ENCODE measurements around the gene ANKS1B.

Gene ANKS1B

DNA sequence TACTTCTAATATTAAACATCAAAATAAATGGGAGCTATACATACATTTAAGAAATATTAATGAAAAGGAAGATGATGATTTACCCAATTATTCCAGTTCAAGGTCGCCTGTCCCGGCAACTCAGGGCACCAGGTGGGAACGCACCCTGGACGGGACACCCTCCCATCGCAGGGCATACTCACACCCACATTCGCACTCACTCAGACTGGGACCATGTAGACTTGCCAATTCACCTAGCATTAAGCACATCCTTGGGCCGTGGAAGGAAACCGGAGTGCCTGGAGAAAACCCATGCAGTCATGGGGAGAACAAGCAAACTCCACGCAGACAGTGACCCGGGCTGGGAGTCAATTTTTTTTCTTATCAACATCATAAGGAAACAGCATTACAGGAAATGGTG is 864.8 kb downstream of the ANKS1B start:
- no peak for TF ChIP-seq JUND (IDR thresholded peaks at IDR 0.05; ENCODE audit: low read depth)
- DNase-seq (ENCODE audit: low read depth in 1 of 2, low spot score in 1 of 2): no peak
- in situ Hi-C loops (cut with HindIII; ENCODE audit: low pct_unique_long_range_greater_than_20kb, low sequenced_read_pairs): no loop called here

DNA sequence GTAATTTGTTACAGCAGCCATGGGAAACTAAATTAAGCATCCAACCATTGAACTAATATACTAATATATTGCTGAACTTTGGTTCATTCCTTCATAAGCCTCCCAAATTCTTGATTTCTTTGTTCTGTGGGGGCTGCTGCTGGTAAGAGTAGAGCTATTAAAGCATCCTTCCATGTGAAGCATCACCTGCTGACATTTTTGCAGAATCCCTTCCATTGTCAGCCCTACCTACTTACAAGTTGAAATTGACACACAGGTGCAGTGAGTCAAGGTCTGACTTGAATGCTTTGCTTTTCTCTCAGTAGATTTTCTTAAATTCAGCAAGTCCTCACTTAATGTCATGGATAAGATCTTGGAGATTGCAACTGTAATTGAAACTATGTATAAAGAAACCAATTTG is 865.3 kb downstream of the ANKS1B start:
- TF ChIP-seq JUND (IDR thresholded peaks at IDR 0.05; ENCODE audit: low read depth): no peak
- no peak for DNase-seq (ENCODE audit: low read depth in 1 of 2, low spot score in 1 of 2)
- in situ Hi-C loops (cut with HindIII; ENCODE audit: low pct_unique_long_range_greater_than_20kb, low sequenced_read_pairs): no loop called here

GRCh38 chr12:99111600-99111999 is 873.1 kb downstream of the ANKS1B start:
- DNase-seq (ENCODE audit: low read depth in 1 of 2, low spot score in 1 of 2): peak in 1 of 2 experiments; percentile 25
- TF ChIP-seq JUND (IDR thresholded peaks at IDR 0.05; ENCODE audit: low read depth): no peak
- in situ Hi-C loops (cut with HindIII; ENCODE audit: low pct_unique_long_range_greater_than_20kb, low sequenced_read_pairs): no loop called here

GRCh38 chr12:99110868-99111267 is 873.9 kb downstream of the ANKS1B start:
- in situ Hi-C loops (cut with HindIII; ENCODE audit: low pct_unique_long_range_greater_than_20kb, low sequenced_read_pairs): no loop called here
- TF ChIP-seq JUND (IDR thresholded peaks at IDR 0.05; ENCODE audit: low read depth): no peak
- no peak for DNase-seq (ENCODE audit: low read depth in 1 of 2, low spot score in 1 of 2)

GRCh38 chr12:99110212-99110611 is 874.5 kb downstream of the ANKS1B start:
- in situ Hi-C loops (cut with HindIII; ENCODE audit: low pct_unique_long_range_greater_than_20kb, low sequenced_read_pairs): no loop called here
- no peak for DNase-seq (ENCODE audit: low read depth in 1 of 2, low spot score in 1 of 2)
- TF ChIP-seq JUND (IDR thresholded peaks at IDR 0.05; ENCODE audit: low read depth): no peak

GRCh38 chr12:99108924-99109323 is 875.8 kb downstream of the ANKS1B start:
- no peak for TF ChIP-seq JUND (IDR thresholded peaks at IDR 0.05; ENCODE audit: low read depth)
- DNase-seq (ENCODE audit: low read depth in 1 of 2, low spot score in 1 of 2): no peak
- in situ Hi-C loops (cut with HindIII; ENCODE audit: low pct_unique_long_range_greater_than_20kb, low sequenced_read_pairs): no loop called here

GRCh38 chr12:99099786-99100185 is 885.0 kb downstream of the ANKS1B start:
- in situ Hi-C loops (cut with HindIII; ENCODE audit: low pct_unique_long_range_greater_than_20kb, low sequenced_read_pairs): no loop called here
- DNase-seq (ENCODE audit: low read depth in 1 of 2, low spot score in 1 of 2): no peak
- no peak for TF ChIP-seq JUND (IDR thresholded peaks at IDR 0.05; ENCODE audit: low read depth)

DNA sequence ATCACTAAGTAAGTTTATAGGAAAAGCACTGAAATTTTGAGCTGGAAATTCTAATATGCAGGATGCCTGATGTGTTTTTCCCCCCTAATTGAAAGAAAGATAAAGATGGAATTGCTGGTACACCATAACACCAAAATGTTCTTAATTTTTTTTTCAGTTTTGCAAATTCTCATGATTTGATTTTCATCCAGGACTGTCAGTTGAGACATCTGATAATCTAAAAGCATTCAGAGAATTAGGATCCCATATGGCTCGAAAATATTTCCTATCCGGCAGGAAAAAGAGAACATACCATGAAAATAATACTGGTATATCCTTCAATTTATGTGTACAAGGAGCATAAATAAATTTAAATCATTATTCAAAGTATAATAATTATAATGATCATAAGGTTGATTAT is 887.6 kb downstream of the ANKS1B start:
- TF ChIP-seq JUND (IDR thresholded peaks at IDR 0.05; ENCODE audit: low read depth): no peak
- in situ Hi-C loops (cut with HindIII; ENCODE audit: low pct_unique_long_range_greater_than_20kb, low sequenced_read_pairs): no loop called here
- DNase-seq (ENCODE audit: low read depth in 1 of 2, low spot score in 1 of 2): no peak

DNA sequence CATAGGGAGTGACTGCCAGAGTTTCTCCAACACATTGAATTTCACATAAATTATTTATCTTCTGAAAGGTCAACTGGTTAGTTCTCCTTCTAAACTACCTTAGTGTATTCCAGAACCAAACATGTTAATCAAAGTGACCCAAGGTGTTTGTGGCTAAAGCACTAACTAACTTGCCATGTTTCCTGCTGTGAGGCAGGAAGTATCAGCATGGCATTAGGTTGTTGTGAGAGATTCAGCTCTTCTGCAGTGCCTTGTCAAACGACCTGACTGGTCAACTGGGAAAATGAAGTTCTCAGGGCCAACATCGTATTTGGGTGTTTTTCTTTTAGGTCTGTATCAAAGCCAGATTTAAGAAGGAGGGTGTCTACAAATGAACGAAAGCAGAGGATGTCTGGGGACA is 891.6 kb downstream of the ANKS1B start:
- in situ Hi-C loops (cut with HindIII; ENCODE audit: low pct_unique_long_range_greater_than_20kb, low sequenced_read_pairs): no loop called here
- TF ChIP-seq JUND (IDR thresholded peaks at IDR 0.05; ENCODE audit: low read depth): no peak
- no peak for DNase-seq (ENCODE audit: low read depth in 1 of 2, low spot score in 1 of 2)

GRCh38 chr12:99092100-99092851 is 892.5 kb downstream of the ANKS1B start:
- in situ Hi-C loops (cut with HindIII; ENCODE audit: low pct_unique_long_range_greater_than_20kb, low sequenced_read_pairs): no loop called here

DNA sequence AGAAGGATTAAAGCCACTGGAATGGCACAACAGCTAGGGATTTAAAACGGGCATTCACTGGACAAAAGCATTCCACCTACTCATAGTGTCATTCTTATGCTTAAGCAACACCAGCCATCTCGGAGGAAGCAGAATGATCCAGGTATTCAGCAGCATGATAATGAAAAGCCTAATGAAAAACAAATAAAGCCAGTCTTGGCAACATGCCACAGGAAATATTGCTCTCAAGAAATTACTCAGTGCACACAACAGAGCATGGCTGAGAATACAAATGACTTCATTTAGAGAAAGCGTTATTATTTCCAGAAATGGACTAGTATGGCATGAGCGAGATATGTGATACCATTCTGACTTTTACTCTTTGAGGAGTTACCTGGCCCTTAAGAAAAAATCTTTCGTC is 897.5 kb downstream of the ANKS1B start:
- in situ Hi-C loops (cut with HindIII; ENCODE audit: low pct_unique_long_range_greater_than_20kb, low sequenced_read_pairs): no loop called here

More at GRCh38 chr12:99092100-99092851, 892.5 kb downstream of the ANKS1B start:
- no peak for TF ChIP-seq JUND (IDR thresholded peaks at IDR 0.05; ENCODE audit: low read depth)
- no peak for DNase-seq (ENCODE audit: low read depth in 1 of 2, low spot score in 1 of 2)

GRCh38 chr12:99079811-99080210 is 904.9 kb downstream of the ANKS1B start:
- DNase-seq (ENCODE audit: low read depth in 1 of 2, low spot score in 1 of 2): peak in 1 of 2 experiments; percentile 25
- TF ChIP-seq JUND (IDR thresholded peaks at IDR 0.05; ENCODE audit: low read depth): no peak
- in situ Hi-C loops (cut with HindIII; ENCODE audit: low pct_unique_long_range_greater_than_20kb, low sequenced_read_pairs): no loop called here

More for the DNA sequence above, 897.5 kb downstream of the ANKS1B start:
- TF ChIP-seq JUND (IDR thresholded peaks at IDR 0.05; ENCODE audit: low read depth): no peak
- DNase-seq (ENCODE audit: low read depth in 1 of 2, low spot score in 1 of 2): peak in 1 of 2 experiments; percentile 27

DNA sequence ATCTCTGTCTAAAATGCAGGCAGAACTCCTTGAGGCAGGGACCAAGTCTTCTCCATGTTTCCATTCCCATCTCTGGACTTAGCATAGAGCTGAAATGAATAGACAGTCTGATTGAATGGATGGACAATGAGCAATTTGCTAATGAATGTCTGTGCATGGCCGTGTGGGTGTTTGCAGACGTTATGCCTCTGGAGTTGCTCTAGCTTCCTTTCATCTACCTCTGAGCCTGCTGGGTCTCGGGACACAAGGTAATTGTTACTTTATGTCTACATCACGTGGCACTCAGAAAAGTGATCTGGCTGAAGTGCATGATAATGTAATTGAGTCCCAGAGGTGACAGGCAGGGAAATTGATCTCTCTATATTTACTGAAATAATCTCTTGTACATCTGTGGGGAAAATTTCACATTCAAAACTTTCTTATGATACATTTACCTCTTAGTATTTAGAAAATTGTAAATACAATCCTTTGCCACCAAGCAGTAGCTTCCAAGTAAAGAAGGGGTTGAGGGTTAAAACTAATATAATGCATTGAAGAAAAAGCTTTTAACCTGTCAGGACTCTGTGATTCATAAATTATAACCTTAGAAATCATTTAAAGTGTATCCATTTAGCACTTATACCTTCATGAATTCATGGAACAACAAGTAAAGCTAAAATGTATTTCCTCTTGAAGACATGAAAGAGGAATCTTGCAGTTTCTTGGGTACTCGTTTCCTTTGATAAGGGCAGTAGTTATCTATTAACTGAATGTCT is 915.6 kb downstream of the ANKS1B start:
- DNase-seq (ENCODE audit: low read depth in 1 of 2, low spot score in 1 of 2): no peak
- no peak for TF ChIP-seq JUND (IDR thresholded peaks at IDR 0.05; ENCODE audit: low read depth)
- in situ Hi-C loops (cut with HindIII; ENCODE audit: low pct_unique_long_range_greater_than_20kb, low sequenced_read_pairs): no loop called here
